KOPT-K1 (cell line): ENCODE measurements around the gene KCNS3.

ENCODE experiments used
- H3K27ac ChIP-seq: fragments of 200-600 bp; sonication (generic); 2 replicates; pipeline ENCODE4 v1.5.1; 2016; ENCODE audit warnings: antibody characterized with exemption, mild to moderate bottlenecking, low read depth, low read length; ENCODE audit not compliant: poor library complexity, severe bottlenecking
- H3K36me3 ChIP-seq: fragments of 200-600 bp; sonication (generic); 2 replicates; pipeline ENCODE4 v1.5.1; 2017; ENCODE audit warnings: antibody characterized with exemption, mild to moderate bottlenecking, low read length, moderate library complexity; ENCODE audit not compliant: insufficient read depth
- H3K9me3 ChIP-seq: fragments of 200-600 bp; sonication (generic); 2 replicates; pipeline ENCODE4 v1.5.1; 2017; ENCODE audit warnings: antibody characterized with exemption, low read length, mild to moderate bottlenecking; ENCODE audit not compliant: insufficient read depth, poor library complexity, severe bottlenecking

The KCNS3 gene

GRCh38 chr2:17863539-17863938 is 14.9 kb upstream of the KCNS3 start:
- H3K36me3 ChIP-seq: no peaks in the 10 kb centered on the region
- no peaks in the 10 kb centered on the region for H3K9me3 ChIP-seq
- H3K27ac ChIP-seq: no peak overlapping the region

GRCh38 chr2:17864676-17865075 is 13.8 kb upstream of the KCNS3 start:
- H3K27ac ChIP-seq: no peak overlapping the region
- H3K36me3 ChIP-seq: no peaks in the 10 kb centered on the region
- no peaks in the 10 kb centered on the region for H3K9me3 ChIP-seq

GRCh38 chr2:17867133-17867532 is 11.3 kb upstream of the KCNS3 start:
- no peak overlapping the region for H3K27ac ChIP-seq
- no peaks in the 10 kb centered on the region for H3K9me3 ChIP-seq
- no peaks in the 10 kb centered on the region for H3K36me3 ChIP-seq

- Histone ChIP-seq H3K36me3 (no peaks in the 10 kb centered on the region), H3K27ac (no peak overlapping the region), H3K9me3 (no peaks in the 10 kb centered on the region)
These were observed 9.3 kb upstream of the KCNS3 start for GRCh38 chr2:17869128-17869527.

- Histone ChIP-seq H3K27ac (no peak overlapping the region), H3K9me3 (no peaks in the 10 kb centered on the region), H3K36me3 (no peaks in the 10 kb centered on the region)
These were observed 6.8 kb upstream of the KCNS3 start for GRCh38 chr2:17871639-17872038.

GRCh38 chr2:17873021-17873420 is 5.4 kb upstream of the KCNS3 start:
- Histone ChIP-seq H3K36me3 (no peaks in the 10 kb centered on the region), H3K27ac (no peak overlapping the region), H3K9me3 (peaks cover 8% of the 10 kb centered on the region)

- H3K36me3 ChIP-seq: no peaks in the 10 kb centered on the region
- H3K27ac ChIP-seq: no peak overlapping the region
- H3K9me3 ChIP-seq: peaks cover 23% of the 10 kb centered on the region
These were observed 1.9 kb upstream of the KCNS3 start for GRCh38 chr2:17876590-17876989.

GRCh38 chr2:17877811-17878280 is 621 bp upstream of the KCNS3 start:
- no peaks in the 10 kb centered on the region for H3K36me3 ChIP-seq
- peaks cover 23% of the 10 kb centered on the region for H3K9me3 ChIP-seq
- no peak overlapping the region for H3K27ac ChIP-seq

GRCh38 chr2:17879137-17879912 is 858 bp downstream of the KCNS3 start:
- Histone ChIP-seq H3K27ac (no peak overlapping the region), H3K36me3 (no peaks in the 10 kb centered on the region), H3K9me3 (peaks cover 23% of the 10 kb centered on the region)

GRCh38 chr2:17879913-17880274 is 1.4 kb downstream of the KCNS3 start:
- H3K27ac ChIP-seq: no peak overlapping the region
- no peaks in the 10 kb centered on the region for H3K36me3 ChIP-seq
- peaks cover 23% of the 10 kb centered on the region for H3K9me3 ChIP-seq

GRCh38 chr2:17892770-17893534 is 14.5 kb downstream of the KCNS3 start:
- Histone ChIP-seq H3K27ac (no peak overlapping the region), H3K36me3 (no peaks in the 10 kb centered on the region), H3K9me3 (peaks cover 5% of the 10 kb centered on the region)

GRCh38 chr2:17894005-17894404 is 15.5 kb downstream of the KCNS3 start:
- Histone ChIP-seq H3K36me3 (no peaks in the 10 kb centered on the region), H3K27ac (no peak overlapping the region), H3K9me3 (peaks cover 5% of the 10 kb centered on the region)

GRCh38 chr2:17894556-17894955 is 16.1 kb downstream of the KCNS3 start:
- H3K36me3 ChIP-seq: no peaks in the 10 kb centered on the region
- peaks cover 5% of the 10 kb centered on the region for H3K9me3 ChIP-seq
- H3K27ac ChIP-seq: no peak overlapping the region

GRCh38 chr2:17899871-17900270 is 21.4 kb downstream of the KCNS3 start:
- Histone ChIP-seq H3K36me3 (no peaks in the 10 kb centered on the region), H3K9me3 (no peaks in the 10 kb centered on the region), H3K27ac (no peak overlapping the region)

- Histone ChIP-seq H3K9me3 (no peaks in the 10 kb centered on the region), H3K27ac (no peak overlapping the region), H3K36me3 (no peaks in the 10 kb centered on the region)
These were observed 22.8 kb downstream of the KCNS3 start for GRCh38 chr2:17901246-17901645.

GRCh38 chr2:17910980-17911379 is 32.5 kb downstream of the KCNS3 start:
- Histone ChIP-seq H3K36me3 (no peaks in the 10 kb centered on the region), H3K9me3 (no peaks in the 10 kb centered on the region)

More at GRCh38 chr2:17910980-17911379, 32.5 kb downstream of the KCNS3 start:
- no peak overlapping the region for H3K27ac ChIP-seq
